Stimulated activated naive CD8-positive, alpha-beta T cell treated with anti-CD3 and anti-CD28 coated beads, Interleukin-15, Interleukin-2, amounts not matched to agents 100 U/mL and 50 U/mL, for 24 hours (primary cell): Measurements from ENCODE around the gene MAP2K5.

Experiments used
- ATAC-seq: fragments of 150-1000 bp; cut with Tn5 transposase; one replicate; pipeline ENCODE4 v1.10.0; 2021
- DNase-seq: peaks from one replicate; pipeline ENCODE4 v3.0.0; 2021

MAP2K5 gene

GRCh38 chr15:67542420-67543347, at the start of gene MAP2K5:
TSS of gene MAP2K5 (plus strand) at chr15:67542703. CDS start at chr15:67543336, 633 bp downstream.
- peak; percentile 89 for DNase-seq

DNA sequence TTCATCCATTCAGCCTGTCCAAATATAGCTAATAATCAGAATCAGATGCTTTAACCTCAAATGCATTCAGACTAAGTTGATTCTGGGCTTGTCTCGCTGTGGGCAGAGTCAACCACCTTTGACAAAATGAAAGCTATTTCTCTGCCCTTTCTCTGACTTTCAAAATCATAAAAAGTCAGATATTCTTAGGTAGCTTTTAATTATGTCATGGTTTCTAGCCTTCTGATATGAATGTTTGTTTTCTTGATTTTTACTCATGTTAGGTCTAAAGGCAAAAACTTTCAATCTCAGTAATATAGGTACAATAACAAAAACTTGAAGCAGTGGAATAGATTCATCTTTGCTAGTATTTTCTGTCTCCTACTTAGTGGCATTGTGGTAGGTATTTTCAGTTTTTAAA, 46.9 kb upstream of the MAP2K5 start:
- DNase-seq (no peak), ATAC-seq (no peak)

More at GRCh38 chr15:67542420-67543347, at the start of gene MAP2K5:
- ATAC-seq = peak; percentile 72

- no peak for DNase-seq
- no peak for ATAC-seq
These were observed 41.2 kb upstream of the MAP2K5 start for GRCh38 chr15:67501177-67501835.

DNA sequence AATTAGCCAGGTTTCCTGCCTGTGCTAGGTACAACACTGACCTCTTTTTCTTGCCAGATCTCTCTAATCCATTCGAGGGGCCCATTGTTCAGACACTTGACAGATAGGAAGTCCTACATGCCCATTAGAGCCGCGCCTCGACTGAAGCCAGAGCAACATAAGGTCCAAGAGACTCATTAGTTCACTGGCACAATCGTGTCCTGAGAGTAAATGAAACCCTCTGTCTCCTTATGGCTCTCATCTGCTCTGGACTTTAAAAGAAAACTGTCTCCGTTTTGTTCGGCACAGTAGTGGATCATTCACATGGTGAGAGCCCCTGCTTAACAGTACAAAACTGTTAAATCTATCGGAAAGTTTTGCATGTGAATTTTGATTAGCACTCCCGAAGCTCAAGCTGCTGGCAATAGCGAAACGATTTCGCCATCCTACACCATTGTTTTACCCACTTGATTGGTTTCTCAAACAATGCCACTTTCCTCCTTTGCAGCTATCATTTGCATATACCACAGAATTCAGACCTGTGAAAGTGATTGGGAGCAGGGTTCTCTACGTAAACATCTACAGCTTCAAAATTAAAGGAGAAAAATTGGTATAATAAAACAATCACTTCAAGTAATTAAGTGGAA, 40.6 kb upstream of the MAP2K5 start:
- ATAC-seq (no peak), DNase-seq (no peak)

DNA sequence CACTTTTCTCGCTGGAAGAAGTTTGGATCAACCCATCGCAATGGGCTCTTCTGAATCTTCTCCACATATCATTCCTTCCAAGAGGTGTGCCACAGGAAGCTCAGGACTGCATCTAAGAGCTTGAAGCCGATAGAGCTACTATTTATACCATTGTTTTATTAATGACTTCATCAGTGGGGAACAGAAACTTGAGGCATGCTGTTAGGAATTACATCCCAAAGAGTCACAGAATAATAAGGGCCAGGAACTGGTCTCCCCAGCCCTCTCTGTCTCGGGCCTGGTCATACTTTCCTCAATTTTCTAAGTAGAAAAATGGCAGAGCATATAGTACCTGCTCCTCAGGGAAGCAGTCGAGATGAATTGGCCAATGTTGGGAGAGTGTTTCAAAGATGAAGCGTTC, 38.4 kb upstream of the MAP2K5 start:
- DNase-seq = no peak

GRCh38 chr15:67504796-67505195, 37.7 kb upstream of the MAP2K5 start:
- no peak for DNase-seq
- ATAC-seq = no peak

More for the DNA sequence above, 38.4 kb upstream of the MAP2K5 start:
- no peak for ATAC-seq

- ATAC-seq (no peak), DNase-seq (no peak)
These were observed 36.6 kb upstream of the MAP2K5 start for GRCh38 chr15:67505675-67506572.

GRCh38 chr15:67506775-67507747, 35.4 kb upstream of the MAP2K5 start:
- no peak for ATAC-seq
- DNase-seq = no peak

DNA sequence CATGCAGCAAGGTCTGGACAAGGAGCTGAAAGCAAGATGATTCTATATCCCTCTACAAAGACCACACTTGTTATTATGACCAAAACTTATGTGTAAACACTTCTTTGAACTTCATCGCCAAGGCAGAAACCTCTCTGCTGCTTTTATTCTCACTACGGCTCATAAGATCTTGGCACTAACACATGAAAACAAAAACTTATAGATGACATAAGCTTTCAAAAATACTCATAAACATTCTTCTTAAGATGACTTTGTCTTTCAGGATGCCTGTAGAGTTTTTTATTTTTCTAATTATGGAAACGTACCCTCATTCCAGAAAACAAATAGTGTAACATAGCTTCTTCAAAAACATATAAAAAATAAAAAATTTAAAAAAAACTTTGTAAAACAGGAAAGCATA, 34.1 kb upstream of the MAP2K5 start:
- ATAC-seq (no peak), DNase-seq (no peak)

DNA sequence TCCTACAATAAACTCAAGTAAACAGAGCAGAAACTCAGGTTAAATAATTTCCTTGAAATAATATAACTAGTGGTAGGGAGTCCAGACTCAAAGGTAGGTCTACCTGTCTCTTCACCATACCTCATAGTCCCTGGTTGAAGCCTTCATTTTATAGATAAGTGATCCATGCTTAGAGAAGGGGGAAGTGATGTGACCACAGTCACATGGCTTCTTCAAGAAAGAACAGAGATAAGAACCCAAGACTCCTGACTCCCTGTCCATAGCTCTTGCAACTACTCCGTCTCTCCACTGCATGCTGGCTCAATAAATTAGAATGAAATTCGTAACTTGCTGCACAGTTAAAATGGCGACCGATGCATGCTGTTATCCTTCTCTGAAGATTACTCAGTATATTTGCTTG, 32.6 kb upstream of the MAP2K5 start:
- DNase-seq (no peak), ATAC-seq (no peak)

GRCh38 chr15:67510597-67511190, 31.8 kb upstream of the MAP2K5 start:
- ATAC-seq = no peak
- DNase-seq = no peak

- ATAC-seq = no peak
These were observed 30.9 kb upstream of the MAP2K5 start for GRCh38 chr15:67511606-67512005.

GRCh38 chr15:67512140-67512539, 30.4 kb upstream of the MAP2K5 start:
- no peak for ATAC-seq
- DNase-seq = no peak

More at GRCh38 chr15:67511606-67512005, 30.9 kb upstream of the MAP2K5 start:
- no peak for DNase-seq

- ATAC-seq (no peak), DNase-seq (no peak)
These were observed 29.4 kb upstream of the MAP2K5 start for GRCh38 chr15:67512933-67513714.

DNA sequence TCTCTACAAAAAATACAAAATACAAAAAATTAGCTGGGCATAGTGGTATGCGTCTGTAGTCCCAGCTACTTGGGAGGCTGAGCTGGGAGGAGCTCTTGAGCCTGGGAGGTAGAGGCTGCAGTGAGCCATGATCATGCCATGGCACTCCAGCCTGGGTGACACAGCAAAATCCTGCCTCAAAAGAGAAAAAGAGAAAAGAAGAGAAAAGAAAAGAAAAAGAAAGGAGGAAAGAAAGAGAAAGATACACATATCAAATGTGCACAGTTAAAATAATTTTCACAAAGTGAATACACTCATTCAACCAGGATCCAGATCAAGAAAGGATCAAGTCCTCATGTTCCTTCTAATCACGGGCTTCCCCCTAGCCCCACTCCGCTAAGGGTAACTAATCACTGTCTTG, 27.4 kb upstream of the MAP2K5 start:
- DNase-seq = no peak

GRCh38 chr15:67515557-67515956, 26.9 kb upstream of the MAP2K5 start:
- ATAC-seq (no peak), DNase-seq (no peak)

More for the DNA sequence above, 27.4 kb upstream of the MAP2K5 start:
- ATAC-seq = no peak

- peak; percentile 10 for ATAC-seq
- DNase-seq = no peak
These were observed 22.0 kb upstream of the MAP2K5 start for GRCh38 chr15:67520321-67521028.

DNA sequence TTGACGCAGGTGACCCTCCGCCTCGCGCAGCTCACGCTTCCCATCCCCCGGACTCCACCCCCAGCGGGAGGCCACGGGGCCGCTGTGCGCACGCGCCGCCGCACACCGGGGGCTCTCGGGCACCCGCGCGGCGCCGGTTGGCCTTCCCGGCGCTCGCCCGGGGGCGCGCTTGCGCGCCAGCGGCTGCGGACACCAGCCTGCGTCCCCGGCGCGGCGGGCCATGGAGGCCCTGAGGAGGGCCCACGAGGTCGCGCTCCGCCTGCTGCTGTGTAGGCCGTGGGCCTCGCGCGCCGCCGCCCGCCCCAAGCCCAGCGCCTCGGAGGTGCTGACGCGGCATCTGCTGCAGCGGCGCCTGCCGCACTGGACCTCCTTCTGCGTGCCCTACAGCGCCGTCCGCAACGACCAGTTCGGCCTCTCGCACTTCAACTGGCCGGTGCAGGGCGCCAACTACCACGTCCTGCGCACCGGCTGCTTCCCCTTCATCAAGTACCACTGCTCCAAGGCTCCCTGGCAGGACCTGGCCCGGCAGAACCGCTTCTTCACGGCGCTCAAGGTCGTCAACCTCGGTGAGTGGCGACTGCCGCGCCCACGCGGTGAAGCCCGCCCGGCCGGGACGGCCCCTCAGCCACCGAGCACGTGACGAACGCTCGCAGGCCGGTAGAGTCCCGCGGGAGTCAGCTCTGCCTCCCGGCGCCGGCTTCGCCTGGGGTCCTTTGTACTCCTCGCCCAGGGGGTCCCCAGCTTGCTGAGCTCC, 21.3 kb upstream of the MAP2K5 start, which contains the start of gene C15orf61:
Gene C15orf61 (plus strand): TSS at position 103 of the 754 bp plus-strand sequence. CDS start 118 bp downstream, at position 221.
- ATAC-seq = peak; percentile 87
- DNase-seq = peak; percentile 89
